NCI-H1105 (cell line): ENCODE results near the gene AWAT2.

Experiments
- DNase-seq: peaks from one replicate; lab custom pipeline; 2025; lab: John Stamatoyannopoulos, UW

AWAT2 gene, protein sequence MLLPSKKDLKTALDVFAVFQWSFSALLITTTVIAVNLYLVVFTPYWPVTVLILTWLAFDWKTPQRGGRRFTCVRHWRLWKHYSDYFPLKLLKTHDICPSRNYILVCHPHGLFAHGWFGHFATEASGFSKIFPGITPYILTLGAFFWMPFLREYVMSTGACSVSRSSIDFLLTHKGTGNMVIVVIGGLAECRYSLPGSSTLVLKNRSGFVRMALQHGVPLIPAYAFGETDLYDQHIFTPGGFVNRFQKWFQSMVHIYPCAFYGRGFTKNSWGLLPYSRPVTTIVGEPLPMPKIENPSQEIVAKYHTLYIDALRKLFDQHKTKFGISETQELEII

DNA sequence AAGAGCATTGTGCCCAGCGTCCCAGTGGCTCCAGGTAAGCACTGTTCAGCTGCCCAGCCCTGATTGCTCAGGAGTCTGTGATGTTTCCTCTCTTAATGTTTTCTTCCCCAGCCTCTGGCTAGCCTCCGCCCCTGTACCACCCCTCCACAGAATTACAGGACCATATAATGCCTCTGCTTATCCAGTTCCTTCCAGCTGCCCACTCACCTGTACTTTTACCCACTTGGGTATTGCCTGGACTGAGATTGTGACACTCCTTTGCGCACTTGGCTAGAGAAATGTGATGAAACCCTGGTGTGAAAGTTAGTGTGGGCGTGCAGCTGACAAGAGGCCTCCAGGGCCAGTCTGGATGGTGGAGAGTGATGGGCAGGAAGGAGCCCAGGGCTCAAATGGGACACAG, at the start of gene AWAT2:
Gene AWAT2 (minus strand): TSS at position 14 of the 400 bp plus-strand sequence. CDS start 6 bp downstream, at position 8.
- no peak for DNase-seq

DNA sequence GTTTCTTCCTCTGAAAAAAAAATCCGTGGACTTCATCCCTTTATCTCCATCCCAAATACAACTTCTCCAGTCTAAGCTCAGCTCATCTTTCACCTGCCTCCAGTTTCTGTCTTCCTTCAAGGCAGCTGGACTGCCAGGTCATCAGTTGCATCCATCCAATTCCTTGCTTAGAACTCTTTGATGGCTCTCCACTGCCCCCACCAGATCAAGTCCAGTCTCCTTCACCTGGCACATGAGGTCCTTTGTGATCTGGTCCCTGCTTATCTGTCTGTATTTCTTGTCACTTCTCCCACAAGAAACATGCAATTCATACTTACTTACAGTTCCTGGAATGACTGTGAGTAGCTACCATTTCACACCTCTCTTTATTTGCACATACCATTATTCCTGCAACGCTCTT, 46.3 kb upstream of the AWAT2 start:
- DNase-seq: no peak

DNA sequence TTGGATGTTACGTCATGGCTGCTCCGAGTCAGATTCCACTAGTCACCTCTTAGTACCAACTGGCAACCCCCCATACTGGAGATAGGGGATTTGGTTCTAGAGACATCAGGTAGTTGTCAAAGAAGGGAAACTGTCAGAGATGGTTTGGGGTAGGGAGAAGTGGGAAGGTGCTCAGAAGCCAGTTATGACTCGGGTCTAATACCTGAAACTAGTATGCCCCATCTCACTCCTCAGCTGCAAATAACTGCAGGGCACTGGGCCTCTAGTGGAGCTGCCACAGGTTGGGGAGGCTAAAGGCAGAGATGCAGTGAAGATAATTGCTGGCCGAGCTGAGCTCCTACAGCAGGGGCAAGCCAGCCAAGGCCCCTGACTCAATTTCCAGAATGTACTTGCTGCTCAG, 42.5 kb upstream of the AWAT2 start:
- DNase-seq: no peak

DNA sequence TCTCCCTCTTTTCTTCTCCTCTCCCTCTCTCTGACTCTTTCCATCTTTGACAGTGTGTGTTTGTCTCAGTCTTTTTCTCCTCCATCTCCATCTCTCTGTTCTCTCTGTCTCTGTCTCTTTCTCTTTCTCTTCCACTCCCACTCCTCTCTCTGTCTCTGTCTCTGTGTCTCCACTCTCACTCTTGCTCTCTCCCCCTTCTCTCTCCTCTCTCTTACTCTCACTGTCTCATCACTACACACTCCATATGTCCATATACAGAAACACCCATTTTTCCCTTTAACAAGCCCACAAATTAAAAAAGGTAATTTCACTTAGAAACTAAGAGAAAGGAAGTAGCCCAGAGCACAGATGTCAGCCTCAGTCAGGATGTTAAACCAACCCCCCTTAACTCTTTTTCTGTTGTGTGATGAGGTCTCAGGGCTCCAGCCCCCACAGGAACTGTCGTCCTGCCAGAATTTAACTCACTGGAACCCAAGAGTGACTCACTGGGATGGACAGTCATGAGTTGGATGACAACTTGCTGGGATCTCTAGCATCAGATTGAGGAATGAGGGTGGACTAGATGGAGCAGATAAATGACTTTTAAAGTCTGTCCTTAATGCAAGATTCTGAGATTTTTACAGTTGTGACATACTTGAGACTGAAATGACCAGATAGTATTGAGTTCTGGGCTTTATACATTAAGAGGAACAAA, 40.0 kb upstream of the AWAT2 start:
- no peak for DNase-seq

DNA sequence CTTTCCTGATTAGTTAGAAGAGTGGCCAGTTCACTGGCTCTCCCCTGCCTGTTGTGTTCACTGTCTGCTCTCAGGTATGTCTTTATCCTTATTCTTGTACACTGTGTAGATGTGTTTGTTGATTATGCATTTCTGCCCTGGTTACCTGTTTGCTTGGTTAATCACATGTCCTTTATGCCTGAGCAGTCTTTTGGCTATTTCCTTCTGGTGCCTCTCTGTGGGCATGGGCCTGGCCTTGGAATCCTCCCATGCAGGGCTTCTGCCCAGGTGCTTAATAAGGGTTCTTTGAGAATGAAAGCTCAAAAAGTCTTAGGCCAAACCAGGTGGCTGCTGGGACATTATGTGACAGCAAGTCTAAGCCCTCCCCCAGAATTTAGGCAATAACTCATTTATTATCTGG, 39.0 kb upstream of the AWAT2 start:
- DNase-seq: no peak

DNA sequence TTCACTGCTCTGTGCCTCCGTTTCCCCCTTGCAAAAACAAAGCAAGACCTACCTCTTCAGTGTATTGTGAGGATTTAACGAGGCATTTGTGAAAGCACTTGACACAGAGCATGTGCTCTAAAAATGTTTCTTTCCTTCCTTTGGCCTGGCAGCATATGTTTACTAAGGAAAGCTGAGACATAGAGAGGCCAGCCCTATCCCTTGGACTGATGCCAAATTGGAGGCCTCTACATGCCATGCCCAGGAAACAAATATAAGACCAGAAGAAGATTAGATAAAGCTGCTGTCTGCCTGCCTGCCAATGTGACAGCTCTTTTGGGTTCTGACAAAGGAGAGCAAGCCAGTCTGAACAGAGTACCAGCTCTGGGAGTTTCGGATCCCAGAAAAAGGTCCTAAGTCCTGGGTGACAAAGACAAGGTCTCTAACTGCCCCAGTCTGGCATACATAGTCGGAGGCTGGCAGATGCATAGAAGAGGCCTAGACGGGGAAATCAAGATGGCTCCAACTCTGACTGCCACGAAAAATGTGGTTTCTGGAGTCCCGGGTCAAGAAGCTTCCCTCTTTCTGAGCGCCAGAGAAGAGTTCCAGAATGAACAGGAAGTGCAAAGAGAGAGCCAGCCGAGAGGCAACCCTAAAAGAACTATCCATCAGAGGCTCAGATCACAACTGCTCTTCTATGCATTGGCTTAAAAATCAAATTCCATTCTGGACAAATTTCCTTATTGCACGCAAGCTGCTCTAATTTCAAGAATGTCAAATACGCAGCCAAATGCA, 38.3 kb upstream of the AWAT2 start:
- no peak for DNase-seq

DNA sequence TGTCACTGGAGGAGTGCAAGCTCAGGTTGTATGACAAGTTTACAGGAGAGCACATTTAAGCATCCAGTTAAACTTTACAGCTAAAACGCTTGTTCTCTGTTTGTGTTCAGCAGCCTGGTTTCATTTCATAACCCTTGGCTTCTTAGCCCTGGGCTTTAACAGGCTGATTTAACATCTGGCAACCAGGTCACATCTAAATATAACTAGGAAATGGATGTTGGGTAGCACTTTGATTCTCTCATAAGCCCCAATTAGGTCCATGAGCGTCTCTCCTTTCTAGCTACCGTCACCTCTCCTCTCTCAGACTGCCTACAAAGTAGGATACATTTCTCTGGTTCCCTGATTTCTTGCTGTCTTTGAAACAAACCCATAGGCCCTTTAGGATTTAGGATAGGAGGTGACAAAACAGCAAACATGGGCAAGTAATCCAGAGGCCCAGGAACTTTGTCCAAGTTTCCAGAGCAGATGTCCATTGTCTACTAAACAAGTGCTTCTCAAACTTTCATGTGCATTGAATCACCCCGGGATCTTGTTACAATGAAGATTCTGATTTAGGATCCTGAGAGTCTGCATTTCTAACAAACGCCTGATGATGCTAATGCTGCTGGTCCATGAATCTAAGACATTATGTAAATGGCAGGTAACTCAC, 35.0 kb upstream of the AWAT2 start:
- DNase-seq: no peak

DNA sequence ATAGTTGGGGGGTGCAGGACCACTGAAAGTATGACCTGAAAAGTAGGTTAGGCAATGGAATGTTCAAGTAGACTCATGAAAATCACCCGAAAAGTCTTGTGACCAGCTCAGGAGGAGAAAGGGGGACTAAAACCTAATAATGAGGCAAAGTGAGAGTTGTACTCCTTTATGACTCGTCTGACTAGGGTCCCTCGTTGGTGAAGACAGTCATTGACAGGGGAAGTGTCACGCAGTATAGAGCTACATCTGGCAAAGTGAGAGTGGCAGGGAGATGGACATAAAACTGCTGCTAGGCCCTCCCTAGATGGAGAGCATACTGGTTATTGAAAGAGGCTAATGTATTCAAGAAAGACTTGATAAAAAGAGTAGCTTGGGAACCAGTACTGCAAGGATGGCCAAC, 33.0 kb upstream of the AWAT2 start:
- no peak for DNase-seq

DNA sequence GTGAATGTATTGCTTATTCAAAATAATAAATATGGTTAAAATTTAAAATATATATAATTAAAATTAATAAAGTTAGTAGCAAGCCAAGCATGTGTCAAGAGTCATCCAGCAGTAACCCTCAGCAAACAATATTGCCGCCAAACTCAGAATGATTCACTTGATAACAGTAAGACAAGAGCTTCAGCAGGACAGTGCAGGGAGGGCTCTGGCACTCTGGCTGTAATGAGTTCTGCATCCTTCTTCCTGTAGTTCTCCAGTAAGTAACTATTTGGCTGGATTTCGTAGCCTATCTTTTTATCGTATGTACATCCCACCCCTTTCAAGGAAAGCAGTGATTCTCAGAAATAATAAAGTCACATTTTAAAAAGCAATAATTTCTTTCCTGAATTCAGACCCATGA, 30.1 kb upstream of the AWAT2 start:
- no peak for DNase-seq

DNA sequence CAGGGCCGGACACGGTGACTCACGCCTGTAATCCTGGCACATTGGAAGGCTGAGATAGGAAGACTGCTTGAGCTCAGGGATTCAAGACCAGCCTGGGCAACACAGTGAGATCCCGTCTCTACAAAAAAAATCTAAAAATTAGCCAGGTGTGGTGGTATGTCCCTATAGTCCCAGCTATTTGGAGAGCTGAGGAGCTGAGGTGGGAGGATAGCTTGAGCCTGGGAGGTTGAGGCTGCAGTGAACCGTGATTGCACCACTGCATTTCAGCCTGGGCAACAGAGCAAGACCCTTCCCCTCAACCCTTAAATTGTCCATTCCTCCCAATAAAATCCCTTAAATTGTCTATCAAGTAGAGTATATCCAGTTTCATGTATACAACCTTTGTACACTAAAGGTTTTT, 29.6 kb upstream of the AWAT2 start:
- no peak for DNase-seq

DNA sequence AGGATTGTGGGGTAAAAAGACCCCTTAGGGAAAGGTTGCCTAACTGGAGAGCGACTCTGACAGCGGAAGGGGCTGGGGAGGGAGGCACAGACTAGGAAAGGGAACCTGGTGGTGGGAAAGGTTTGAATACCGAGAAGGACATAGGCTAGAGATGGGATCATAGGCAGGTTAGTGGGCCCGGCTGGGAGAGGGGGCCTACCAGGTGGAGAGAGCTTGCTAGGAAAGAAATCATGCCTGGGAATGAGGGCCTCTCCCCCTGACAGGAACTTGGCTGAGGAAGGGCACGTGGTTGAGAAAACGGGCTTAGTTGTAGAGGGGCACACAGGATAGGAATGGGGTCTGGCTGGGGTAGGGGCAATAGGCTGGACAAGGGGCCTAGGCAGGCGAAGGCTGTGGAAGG, 16.9 kb upstream of the AWAT2 start:
- DNase-seq: no peak

DNA sequence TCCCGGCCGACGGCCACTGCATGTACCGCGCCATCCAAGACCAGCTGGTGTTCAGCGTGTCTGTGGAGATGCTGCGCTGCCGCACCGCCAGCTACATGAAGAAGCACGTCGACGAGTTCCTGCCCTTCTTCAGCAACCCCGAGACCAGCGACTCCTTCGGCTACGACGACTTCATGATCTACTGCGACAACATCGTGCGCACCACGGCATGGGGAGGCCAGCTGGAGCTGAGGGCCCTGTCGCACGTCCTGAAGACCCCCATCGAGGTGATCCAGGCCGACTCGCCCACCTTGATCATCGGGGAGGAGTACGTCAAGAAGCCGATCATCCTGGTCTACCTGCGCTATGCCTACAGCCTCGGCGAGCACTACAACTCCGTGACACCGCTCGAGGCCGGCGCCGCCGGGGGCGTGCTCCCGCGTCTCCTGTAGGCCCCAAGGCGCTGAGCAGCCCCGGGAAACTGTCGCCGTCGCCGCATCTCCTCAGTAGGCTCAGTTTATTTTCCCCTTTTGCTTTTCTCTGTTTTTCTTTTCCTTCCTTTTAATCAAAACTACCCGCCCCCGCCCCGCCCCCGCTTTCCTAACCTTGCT, 13.3 kb upstream of the AWAT2 start:
- no peak for DNase-seq

DNA sequence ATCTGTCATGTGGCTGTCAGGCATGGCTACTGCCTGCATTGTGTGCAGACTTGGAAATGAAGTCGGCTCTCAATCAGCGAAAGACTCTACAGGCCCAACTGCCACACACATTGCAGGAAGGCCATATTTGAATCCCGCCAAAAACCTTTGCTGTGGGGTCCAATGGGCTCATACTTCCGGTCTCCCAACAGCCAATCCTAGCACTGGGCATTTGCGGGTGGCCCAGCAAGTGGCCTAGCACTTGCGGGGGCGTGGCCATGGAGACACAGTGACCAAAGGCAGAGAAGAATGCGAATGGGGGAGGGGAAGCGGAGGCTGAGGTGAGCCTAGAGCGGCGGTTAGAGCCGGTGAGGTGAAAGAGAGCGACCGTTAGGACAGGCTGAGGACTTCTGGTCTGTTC, 12.3 kb upstream of the AWAT2 start, which contains the start of gene OTUD6A:
Gene OTUD6A (plus strand): TSS at position 382 of the 400 bp plus-strand sequence. CDS start 68 bp downstream, outside the sequence.
- no peak for DNase-seq

DNA sequence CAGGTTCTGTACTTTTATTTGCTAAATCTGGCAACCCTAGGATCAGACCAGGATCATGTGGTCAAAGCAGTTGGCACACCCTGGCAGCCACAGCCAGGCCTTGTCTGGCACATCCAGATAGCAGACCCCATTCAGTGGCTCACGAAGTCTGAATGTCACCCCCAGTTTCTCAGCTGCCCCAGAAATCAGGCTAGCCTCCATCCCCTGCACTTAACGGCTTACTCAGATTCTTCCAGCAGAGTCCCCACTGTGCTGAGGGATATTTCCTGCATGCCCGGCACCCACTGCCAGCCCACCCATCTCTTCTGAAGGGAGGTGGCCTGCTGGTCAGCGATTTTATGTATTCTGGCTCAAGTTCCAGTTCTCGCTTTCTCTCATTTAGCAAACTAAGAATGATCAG, 4.7 kb upstream of the AWAT2 start:
- no peak for DNase-seq

DNA sequence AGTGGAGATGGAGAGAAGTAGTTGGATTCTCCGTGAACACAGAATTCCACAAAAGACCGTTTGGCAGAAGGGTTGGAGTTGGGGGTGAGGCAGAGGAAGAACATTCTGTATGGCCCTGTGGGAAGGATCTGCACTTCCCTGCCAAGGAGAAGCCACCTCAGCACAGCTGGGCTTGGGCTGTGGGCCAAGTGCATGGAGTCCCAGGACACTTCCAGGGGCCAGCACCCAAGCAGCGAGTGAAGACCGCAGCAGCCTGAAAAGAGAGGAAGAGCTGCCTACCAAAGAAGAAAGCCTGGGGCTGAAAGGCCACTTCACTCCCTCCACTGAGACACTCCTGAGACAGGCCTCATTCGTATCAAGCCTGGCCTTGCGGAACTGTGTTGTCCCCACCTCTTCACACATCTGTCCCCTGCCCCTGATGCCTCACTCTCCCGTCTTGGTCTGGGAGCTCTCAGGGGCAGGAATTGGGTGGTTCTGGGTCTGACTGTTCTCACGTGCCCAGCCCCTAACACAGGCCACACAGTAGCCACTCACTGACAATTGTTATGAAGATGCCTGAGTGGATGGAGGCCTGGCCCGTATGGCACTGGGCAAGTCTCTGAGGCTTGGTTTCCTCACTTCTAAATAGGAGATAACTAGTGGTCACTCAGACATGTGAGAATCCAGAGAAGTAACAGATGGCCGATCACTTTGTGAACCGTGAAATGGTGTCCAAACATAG, 3.3 kb upstream of the AWAT2 start:
- DNase-seq: no peak

DNA sequence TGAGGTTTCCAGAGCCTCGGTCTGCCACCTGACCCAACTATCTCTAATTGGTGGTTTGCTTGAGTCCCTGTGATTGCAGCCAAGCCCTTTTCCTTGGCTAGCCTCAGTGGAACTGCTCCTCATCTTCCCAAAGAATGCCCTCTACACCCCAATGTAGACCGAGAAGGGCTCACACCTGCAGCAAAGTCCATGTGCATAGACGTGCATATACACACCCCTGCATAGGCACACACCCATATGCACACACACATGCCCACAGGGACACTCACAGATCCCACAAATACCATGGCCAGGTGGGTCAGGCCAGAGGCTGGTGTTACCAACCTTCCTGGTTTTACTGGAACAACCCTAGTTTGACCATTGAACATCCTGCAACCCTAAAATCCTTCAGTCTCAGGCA, 332 bp downstream of the AWAT2 start:
- no peak for DNase-seq

DNA sequence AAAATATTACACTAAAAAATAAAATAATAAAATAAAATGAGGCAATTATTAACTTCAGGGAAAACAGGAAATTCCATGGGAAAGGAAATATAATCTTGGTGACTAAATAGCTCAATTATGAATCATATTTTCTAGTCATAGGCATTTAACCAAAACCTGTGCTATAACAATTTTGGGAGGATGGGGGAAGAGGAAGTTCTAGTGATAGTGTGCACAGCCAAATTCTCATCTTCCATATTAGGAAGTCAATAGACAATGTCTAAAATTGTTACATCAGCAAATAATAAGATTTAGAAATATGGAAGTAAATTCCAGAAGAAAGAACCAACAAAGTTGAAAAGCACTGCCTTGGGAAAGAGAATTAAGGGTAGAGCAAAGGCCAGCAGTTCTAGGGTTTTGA, 2.8 kb downstream of the AWAT2 start:
- no peak for DNase-seq

DNA sequence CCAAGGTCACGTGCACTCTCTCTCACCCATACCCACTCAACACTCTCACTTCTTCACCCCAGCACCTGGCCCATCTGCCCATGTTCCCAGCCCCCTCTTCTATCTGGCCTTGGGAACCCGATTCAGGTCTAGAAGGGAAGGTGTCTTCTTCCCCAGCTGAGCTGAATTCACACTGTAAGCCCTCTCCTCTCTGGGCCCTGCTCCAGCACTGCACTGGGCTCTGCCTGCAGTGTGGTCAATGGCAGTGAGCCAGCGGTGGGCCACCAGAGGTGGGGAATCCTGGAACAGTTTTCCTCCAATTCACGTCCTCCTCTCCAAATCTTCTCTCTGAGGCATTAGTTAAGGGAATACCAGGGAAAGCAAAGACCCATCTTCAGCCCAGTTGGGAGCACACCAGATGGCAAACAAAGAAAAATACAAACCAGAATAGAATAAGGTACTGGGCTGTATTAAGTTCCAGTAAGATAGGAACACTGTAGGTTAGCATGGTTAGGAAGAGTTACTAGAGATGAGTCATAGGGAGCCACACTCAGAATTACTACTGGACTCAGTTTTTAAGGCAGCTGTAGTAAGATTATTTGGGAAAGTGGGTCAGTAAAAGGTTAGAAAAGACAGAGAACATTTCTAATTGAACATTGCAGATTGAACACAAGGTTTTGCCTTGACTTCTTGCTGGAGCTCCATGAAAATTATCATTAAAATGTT, 5.0 kb downstream of the AWAT2 start:
- DNase-seq: no peak

DNA sequence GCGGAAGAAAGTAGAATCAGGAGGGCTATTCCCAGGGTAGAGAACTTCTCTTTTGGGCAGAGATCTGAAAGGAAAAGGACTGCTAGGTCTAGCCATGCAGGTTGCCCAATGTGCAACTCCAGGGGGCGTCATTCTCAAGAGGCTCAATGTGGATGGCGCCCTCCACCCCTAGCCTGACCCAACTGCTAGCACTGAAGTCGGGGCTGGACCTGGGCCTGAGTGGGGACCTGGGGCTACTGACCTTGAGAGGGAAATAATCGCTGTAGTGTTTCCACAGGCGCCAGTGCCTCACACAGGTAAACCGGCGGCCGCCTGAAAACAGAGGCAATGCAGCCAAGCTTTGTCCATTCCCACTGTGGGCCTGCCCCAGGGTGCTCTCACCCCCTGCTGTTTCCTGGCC, 6.1 kb downstream of the AWAT2 start:
- no peak for DNase-seq
